AG08396 (cell line): ENCODE results near the gene PLEKHS1.
"Not testable (repeated sequence)": the region's sequence is repeated elsewhere in the genome, so short reads cannot be mapped to it uniquely, and the experiment has no call there.

Source experiments
- DNase-seq: peaks from one replicate; pipeline ENCODE4 v3.0.0; 2012; ENCODE audit warnings: low spot score, mixed read lengths

Gene PLEKHS1

DNA sequence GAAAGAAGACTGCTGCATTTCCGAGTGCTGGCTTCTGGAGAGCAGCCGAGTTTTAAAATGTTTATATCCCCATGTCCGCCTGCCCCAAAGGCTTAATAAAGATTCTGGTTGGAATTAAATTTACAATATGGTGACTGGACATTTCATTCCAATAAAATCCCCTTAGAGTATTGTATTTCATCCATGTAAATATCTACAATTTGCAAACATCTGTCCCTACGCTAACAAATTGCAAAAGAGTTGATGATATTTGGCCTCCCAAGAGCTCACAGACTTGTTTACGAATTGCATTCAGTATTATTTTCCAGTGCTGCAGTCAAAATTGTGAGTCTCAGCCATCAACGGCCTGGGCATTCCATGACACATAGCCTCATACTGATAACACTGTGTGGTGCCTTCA is 50.1 kb downstream of the PLEKHS1 start:
- no peak for DNase-seq

DNA sequence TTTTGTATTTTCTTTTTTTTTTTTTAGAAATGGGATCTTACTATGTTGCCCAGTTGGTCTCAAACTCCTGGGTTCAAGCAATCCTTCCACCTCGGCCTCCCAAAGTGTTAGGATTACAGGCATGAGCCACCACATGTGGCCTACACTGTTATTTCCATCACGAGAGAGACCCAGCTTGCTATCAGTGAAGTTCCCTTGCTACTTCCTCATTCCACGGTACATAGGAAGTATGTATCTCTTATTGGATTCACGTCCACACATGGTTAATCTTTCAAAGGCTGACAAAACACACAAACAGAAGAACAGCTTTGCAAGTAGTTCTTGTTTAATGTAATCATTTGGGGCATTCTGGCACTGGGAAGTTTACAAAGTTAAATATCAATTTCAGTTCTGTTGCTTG is 51.5 kb downstream of the PLEKHS1 start:
- DNase-seq: no peak

DNA sequence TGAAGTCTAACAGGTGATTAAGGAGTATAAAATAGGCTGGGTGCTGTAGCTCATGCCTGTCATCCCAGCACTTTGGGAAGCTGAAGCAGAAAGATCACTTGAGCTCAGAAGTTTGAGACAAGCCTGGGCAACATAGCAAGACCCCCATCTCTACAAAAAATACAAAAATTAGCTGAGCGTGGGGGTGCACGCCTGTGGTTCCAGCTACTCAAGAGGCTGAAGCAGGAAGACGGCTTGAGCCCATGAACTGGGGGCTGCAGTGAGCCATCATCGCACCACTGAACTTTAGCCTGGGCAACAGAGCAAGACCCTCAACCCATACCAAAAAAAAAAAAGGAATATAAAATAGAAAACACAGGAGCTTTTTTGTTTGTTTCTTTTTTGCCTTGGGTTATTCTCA is 55.0 kb downstream of the PLEKHS1 start:
- DNase-seq: no peak

DNA sequence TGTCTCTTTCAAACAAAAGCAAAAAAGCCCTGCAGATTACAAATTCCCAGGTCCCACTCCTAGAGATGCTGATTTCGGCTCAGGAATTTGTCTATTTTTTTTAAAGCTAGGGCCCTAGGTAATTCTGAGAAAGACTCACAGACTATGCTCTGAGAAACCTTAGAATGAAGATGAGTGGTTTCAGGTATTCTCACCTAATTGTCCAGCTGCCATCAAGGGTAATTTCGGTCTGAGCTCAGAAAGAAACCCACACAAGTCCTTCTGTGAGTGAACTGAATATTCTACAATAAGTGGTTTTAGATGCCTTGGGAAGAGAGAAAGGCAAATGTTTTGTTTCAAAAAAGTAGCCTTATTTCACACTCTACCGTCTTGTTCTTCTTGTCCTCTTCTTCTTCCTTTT is 56.7 kb downstream of the PLEKHS1 start:
- no peak for DNase-seq

DNA sequence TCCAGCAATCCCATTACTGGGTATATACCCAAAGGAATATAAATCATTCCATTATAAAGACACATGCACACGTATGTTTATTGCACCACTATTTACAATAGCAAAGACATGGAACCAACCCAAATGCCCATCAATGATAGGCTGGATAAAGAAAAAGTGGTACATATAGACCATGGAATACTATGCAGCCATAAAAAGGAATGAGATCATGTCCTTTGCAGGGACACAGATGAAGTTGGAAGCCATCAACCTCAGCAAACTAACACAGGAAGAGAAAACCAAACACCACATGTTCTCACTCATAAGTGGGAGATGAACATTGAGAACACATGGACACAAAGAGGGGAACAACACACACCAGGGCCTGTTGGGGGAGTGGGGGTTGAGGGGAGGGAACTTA is 63.2 kb downstream of the PLEKHS1 start:
- DNase-seq: not testable (repeated sequence)

DNA sequence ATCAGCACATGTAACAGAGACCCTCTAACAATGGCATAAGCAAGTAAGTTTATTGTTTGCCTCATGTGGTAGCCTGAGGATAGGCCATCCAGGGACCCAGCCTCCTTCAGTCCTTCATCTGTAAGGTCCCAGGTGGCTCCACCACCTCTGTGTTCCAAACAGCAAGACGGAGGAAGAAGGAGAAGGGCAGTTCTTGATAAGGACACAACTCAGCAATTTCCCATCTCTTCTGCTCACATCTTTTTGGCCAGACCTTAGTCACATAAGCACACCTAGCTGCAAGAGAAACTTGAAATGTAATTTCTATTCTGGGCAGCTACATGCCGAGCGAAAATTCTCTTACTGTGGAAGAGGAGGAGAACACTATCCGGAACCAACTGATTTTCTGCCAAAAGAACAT is 68.5 kb downstream of the PLEKHS1 start:
- DNase-seq: no peak

DNA sequence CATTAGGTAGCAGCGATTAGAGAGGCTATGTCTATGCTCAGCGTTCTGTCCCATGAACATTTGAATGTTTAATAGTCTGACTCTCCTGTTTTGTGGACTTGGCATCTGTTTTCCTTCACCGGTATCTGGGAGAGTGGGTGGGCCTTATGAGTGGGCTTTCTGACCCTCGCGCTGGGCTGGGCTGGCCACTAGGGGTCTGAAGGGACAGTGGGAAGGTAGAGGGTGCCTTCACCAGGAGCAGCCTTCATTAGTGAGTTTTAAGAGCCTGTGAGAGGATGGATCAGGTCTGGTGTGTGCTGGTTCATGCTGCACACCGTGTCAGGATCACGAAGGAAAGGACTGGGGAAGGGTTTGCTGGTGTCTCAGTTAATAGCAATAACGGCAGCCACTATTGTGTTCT is 69.0 kb downstream of the PLEKHS1 start:
- DNase-seq: no peak

DNA sequence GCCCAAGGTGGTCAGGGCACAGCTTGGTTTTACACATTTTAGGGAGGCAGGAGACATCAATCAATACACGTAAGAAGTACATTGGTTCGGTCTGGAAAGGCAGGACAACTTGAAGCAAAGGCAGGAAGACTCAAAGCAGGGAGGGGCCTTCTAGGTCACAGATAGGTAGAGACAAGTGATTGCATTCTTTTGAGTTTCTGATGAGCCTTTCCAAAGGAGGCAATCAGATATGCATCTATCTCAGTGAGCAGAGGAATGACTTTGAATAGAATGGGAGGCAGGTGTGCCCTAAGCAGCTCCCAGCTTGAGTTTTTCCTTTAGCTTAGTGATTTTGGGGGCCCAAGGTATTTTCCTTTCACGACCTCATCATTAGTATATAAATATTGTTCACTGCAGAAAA is 69.8 kb downstream of the PLEKHS1 start:
- not testable (repeated sequence) for DNase-seq

DNA sequence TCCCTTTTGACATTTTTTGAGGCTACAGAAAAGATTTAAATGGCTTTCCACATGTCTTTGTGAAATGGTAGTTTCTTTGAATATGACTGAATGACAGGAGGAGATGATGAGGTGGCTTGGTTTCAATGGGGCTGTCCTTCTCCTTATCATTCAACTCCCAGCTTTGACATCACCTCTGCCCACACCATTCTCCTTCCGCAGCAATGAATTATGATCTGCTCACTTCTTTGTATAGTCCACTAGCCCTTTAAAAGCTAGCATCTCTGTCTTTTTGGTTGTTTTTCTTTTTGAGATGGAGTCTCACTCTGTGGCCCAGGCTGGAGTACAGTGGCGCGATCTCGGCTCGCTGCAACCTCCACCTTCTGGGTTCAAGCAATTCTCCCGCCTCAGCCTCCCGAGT is 70.7 kb downstream of the PLEKHS1 start:
- DNase-seq: no peak

DNA sequence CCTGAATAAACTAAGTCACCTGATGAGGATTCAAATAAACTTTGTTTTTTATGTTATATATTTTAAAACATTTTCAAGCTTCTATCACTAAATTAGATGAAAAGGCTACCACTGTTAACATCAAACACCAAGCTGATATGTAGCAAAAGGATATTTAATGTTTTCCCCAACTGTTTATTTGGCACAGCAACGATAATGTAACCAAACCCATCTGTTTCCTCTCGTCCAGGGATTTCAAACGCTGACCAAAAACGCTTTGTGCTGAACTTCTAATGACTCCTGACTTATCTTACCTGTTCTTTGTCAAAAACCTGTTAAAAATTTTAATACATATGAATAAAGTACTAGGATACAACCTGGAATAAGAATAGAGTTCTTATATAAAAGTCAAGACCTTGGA is 71.9 kb downstream of the PLEKHS1 start:
- DNase-seq: no peak

DNA sequence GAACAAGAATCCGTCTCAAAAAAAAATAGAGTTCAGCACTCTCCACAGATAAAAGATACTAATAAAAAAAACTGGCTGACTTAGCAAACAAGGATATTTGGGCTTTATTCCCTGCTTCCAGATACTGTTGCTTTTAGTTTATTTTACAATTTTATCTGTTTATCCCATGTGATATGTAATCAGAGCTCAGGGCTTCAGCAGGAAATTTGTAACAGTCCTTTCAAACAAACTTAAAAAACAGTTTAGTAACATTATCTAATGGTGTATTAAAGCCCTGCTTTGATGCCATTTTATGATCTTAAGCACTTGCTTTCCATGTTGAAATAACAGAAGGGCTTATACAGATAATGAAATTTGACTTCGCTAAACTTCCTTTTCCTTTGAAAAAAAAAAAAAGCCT is 74.3 kb downstream of the PLEKHS1 start:
- no peak for DNase-seq

DNA sequence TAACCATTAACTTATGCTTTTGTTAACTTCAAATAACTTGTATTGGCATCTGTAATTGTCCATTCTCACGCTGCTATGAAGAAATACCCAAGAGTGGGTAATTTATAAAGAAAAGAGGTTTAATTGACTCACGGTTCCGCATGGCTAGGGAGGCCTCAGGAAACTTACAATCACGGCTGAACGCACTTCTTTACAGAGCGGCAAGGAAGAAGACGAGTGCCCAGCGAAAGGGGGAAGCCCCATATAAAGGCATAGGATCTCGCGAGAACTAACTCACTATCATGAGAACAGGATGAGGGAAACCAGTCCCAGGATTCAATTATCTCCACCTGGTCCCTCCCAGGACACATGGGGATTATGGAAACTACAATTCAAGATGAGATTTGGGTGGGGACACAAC is 77.1 kb downstream of the PLEKHS1 start:
- DNase-seq: not testable (repeated sequence)
